Measurements from ENCODE around the gene DCAF12. TPM values are rescaled to one million over a fixed set of nuclear protein-coding genes. Genes with fewer than 3 reads are reported as not detected.
"Not testable (repeated sequence)": the region's sequence is repeated elsewhere in the genome, so short reads cannot be mapped to it uniquely, and the experiment has no call there.

Gene DCAF12
- polyA plus RNA-seq, 1 donor (not counting 4 experiments of a cell fraction or from before 2014, with no cell fraction given), result 33.0 TPM

DNA sequence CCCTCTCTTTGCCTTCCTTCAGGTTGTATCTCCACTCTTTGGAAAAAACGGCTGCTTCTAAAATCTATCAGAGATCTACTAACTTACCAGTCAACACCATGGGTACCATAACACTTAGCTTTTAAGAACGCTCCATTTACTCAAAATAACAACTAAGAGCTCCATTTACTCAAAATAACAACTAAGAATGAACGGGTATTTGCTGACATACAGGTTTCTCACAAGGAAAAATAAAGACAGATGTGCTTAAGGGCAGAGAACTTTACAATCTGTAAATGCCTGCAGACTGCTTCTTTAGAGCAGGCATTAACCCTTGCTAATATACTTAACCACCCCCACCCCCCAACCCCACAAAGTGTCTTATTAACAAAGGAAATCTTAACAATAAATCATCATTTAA is 80.6 kb downstream of the DCAF12 start:
- no peak overlapping the region for H2AFZ ChIP-seq (ENCODE audit: control insufficient read depth, low read length)
- dilution Hi-C loops (cut with MboI; ENCODE audit: extremely low pct_ligation_motif_present, low sequenced_read_pairs), result no loop called here
- no peak overlapping the region for H3K9ac ChIP-seq (ENCODE audit: control insufficient read depth, extremely low read depth, insufficient read depth, low read length)
- no peaks in the 10 kb centered on the region for H3K27me3 ChIP-seq (ENCODE audit: control insufficient read depth, extremely low read depth, insufficient read depth, low read length)
- H3K36me3 ChIP-seq (ENCODE audit: control insufficient read depth in 2 of 2, extremely low read depth in 1 of 2, insufficient read depth in 2 of 2, low read length in 2 of 2), result peaks cover 0 to 6% of the 10 kb centered on the region in 2 experiments
- H4K20me1 ChIP-seq (ENCODE audit: control insufficient read depth, extremely low read depth, insufficient read depth, low read length), result peaks cover 18% of the 10 kb centered on the region
- H3K4me2 ChIP-seq (ENCODE audit: control insufficient read depth, extremely low read depth, insufficient read depth, low read depth, low read length), result peak overlapping the region; percentile 54
- peaks cover 14% of the 10 kb centered on the region for H3K4me1 ChIP-seq (ENCODE audit: control insufficient read depth, extremely low read depth, insufficient read depth, low read length)
- H3K27ac ChIP-seq (ENCODE audit: control insufficient read depth, insufficient read depth, low read length), result no peak overlapping the region
- peak overlapping the region in 1 of 3 experiments; percentile 38 for H3K4me3 ChIP-seq (ENCODE audit: control insufficient read depth in 2 of 3, extremely low read depth in 1 of 3, insufficient read depth in 2 of 3, low read depth in 1 of 3, low read length in 3 of 3)
- no peak for DNase-seq (ENCODE audit: low read depth, low spot score)
- no peaks in the 10 kb centered on the region for H3K9me1 ChIP-seq (ENCODE audit: control insufficient read depth, extremely low read depth, insufficient read depth, low read length)
- H3K79me2 ChIP-seq (ENCODE audit: control insufficient read depth, insufficient read depth, low read length), result peaks cover 75% of the 10 kb centered on the region
- H3K9me3 ChIP-seq (ENCODE audit: control insufficient read depth, low read depth, low read length), result no peaks in the 10 kb centered on the region
- FAIRE-seq, result no peak
- no peak for TF ChIP-seq EZH2 (IDR thresholded peaks at IDR 0.05; ENCODE audit: low read length)
- TF ChIP-seq, protein P1, sequence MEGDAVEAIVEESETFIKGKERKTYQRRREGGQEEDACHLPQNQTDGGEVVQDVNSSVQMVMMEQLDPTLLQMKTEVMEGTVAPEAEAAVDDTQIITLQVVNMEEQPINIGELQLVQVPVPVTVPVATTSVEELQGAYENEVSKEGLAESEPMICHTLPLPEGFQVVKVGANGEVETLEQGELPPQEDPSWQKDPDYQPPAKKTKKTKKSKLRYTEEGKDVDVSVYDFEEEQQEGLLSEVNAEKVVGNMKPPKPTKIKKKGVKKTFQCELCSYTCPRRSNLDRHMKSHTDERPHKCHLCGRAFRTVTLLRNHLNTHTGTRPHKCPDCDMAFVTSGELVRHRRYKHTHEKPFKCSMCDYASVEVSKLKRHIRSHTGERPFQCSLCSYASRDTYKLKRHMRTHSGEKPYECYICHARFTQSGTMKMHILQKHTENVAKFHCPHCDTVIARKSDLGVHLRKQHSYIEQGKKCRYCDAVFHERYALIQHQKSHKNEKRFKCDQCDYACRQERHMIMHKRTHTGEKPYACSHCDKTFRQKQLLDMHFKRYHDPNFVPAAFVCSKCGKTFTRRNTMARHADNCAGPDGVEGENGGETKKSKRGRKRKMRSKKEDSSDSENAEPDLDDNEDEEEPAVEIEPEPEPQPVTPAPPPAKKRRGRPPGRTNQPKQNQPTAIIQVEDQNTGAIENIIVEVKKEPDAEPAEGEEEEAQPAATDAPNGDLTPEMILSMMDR (optimal IDR thresholded peaks at IDR 0.05 in 1 of 3, IDR thresholded peaks at IDR 0.05 in 1 of 3, conservative IDR thresholded peaks at IDR 0.05 in 1 of 3; ENCODE audit: extremely low read depth in 1 of 3, insufficient read depth in 2 of 3, low read length in 3 of 3), result no peak

DNA sequence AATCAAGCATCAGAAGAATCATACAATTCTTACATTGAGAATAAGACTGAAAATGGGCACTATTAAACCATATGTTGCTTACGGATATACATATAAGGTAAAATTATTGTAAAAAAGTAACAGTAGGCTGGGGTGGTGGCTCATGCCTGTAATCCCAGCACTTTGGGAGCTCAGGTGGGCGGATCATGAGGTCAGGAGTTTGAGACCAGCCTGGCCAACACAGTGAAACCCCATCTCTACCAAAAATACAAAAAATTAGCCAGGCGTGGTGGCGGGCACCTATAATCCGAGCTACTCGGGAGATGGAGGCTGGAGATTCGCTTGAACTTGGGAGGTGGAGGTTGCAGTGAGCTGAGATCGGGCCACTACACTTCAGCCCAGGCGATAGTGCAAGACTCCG is 84.4 kb downstream of the DCAF12 start:
- peaks cover 88% of the 10 kb centered on the region for H3K79me2 ChIP-seq (ENCODE audit: control insufficient read depth, insufficient read depth, low read length)
- H3K9me1 ChIP-seq (ENCODE audit: control insufficient read depth, extremely low read depth, insufficient read depth, low read length); dilution Hi-C loops (cut with MboI; ENCODE audit: extremely low pct_ligation_motif_present, low sequenced_read_pairs); H3K27me3 ChIP-seq (ENCODE audit: control insufficient read depth, extremely low read depth, insufficient read depth, low read length); H3K27ac ChIP-seq (ENCODE audit: control insufficient read depth, insufficient read depth, low read length); FAIRE-seq; H3K9ac ChIP-seq (ENCODE audit: control insufficient read depth, extremely low read depth, insufficient read depth, low read length); H3K4me2 ChIP-seq (ENCODE audit: control insufficient read depth, extremely low read depth, insufficient read depth, low read depth, low read length); H3K9me3 ChIP-seq (ENCODE audit: control insufficient read depth, low read depth, low read length); H3K4me1 ChIP-seq (ENCODE audit: control insufficient read depth, extremely low read depth, insufficient read depth, low read length); DNase-seq (ENCODE audit: low read depth, low spot score); H3K4me3 ChIP-seq (ENCODE audit: control insufficient read depth in 2 of 3, extremely low read depth in 1 of 3, insufficient read depth in 2 of 3, low read depth in 1 of 3, low read length in 3 of 3); H3K36me3 ChIP-seq (ENCODE audit: control insufficient read depth in 2 of 2, extremely low read depth in 1 of 2, insufficient read depth in 2 of 2, low read length in 2 of 2); H2AFZ ChIP-seq (ENCODE audit: control insufficient read depth, low read length): not testable (repeated sequence)
- H4K20me1 ChIP-seq (ENCODE audit: control insufficient read depth, extremely low read depth, insufficient read depth, low read length), result peaks cover 13% of the 10 kb centered on the region

DNA sequence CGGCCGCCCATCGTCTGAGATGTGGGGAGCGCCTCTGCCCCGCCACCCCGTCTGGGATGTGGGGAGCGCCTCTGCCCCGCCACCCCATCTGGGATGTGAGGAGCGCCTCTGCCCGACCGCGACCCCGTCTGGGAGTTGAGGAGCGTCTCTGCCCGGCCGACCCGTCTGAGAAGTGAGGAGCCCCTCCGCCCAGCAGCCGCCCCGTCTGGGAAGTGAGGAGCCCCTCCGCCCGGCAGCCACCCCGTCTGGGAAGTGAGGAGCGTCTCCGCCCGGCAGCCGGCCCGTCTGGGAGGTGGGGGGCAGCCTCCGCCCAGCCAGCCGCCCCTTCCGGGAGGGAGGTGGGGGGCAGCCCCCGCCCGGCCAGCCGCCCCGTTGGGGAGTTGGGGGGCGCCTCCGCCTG is 87.6 kb downstream of the DCAF12 start:
- H3K4me3 ChIP-seq (ENCODE audit: control insufficient read depth in 2 of 3, extremely low read depth in 1 of 3, insufficient read depth in 2 of 3, low read depth in 1 of 3, low read length in 3 of 3); H2AFZ ChIP-seq (ENCODE audit: control insufficient read depth, low read length); H3K9ac ChIP-seq (ENCODE audit: control insufficient read depth, extremely low read depth, insufficient read depth, low read length); DNase-seq (ENCODE audit: low read depth, low spot score); H4K20me1 ChIP-seq (ENCODE audit: control insufficient read depth, extremely low read depth, insufficient read depth, low read length); H3K9me3 ChIP-seq (ENCODE audit: control insufficient read depth, low read depth, low read length); H3K27ac ChIP-seq (ENCODE audit: control insufficient read depth, insufficient read depth, low read length); H3K9me1 ChIP-seq (ENCODE audit: control insufficient read depth, extremely low read depth, insufficient read depth, low read length); dilution Hi-C loops (cut with MboI; ENCODE audit: extremely low pct_ligation_motif_present, low sequenced_read_pairs); H3K4me1 ChIP-seq (ENCODE audit: control insufficient read depth, extremely low read depth, insufficient read depth, low read length); H3K36me3 ChIP-seq (ENCODE audit: control insufficient read depth in 2 of 2, extremely low read depth in 1 of 2, insufficient read depth in 2 of 2, low read length in 2 of 2); FAIRE-seq; H3K27me3 ChIP-seq (ENCODE audit: control insufficient read depth, extremely low read depth, insufficient read depth, low read length); H3K4me2 ChIP-seq (ENCODE audit: control insufficient read depth, extremely low read depth, insufficient read depth, low read depth, low read length): not testable (repeated sequence)
- H3K79me2 ChIP-seq (ENCODE audit: control insufficient read depth, insufficient read depth, low read length), result peaks cover 87% of the 10 kb centered on the region

Data from keratinocyte (primary cell).